ENCODE results near the gene PIBF1. TPM values are rescaled to one million over a fixed set of nuclear protein-coding genes. Genes with fewer than 3 reads are reported as not detected.
"Not testable (repeated sequence)": the region's sequence is repeated elsewhere in the genome, so short reads cannot be mapped to it uniquely, and the experiment has no call there.

The PIBF1 gene
- total RNA-seq, 1 donor from 2014 or later = 28.3 TPM

- no peak for ATAC-seq
- Histone ChIP-seq H3K27me3 (ENCODE audit: low read depth) (no peaks in the 10 kb centered on the region), H3K36me3 (peaks cover 95% of the 10 kb centered on the region), H3K27ac (no peak overlapping the region), H3K9me3 (no peaks in the 10 kb centered on the region), H3K4me3 (no peak overlapping the region), H3K4me1 (peaks cover 4% of the 10 kb centered on the region)
- intact Hi-C loops (cut with DNase I) = no loop called here
- no peak for TF ChIP-seq CTCF (IDR thresholded peaks at IDR 0.05)
- DNase-seq = no peak
These were observed 7.9 kb upstream of the PIBF1 start for GRCh38 chr13:72774019-72774418.

- H3K9me3 ChIP-seq = no peaks in the 10 kb centered on the region
- TF ChIP-seq CTCF (IDR thresholded peaks at IDR 0.05) = no peak
- no peak for ATAC-seq
- peaks cover 31% of the 10 kb centered on the region for H3K4me1 ChIP-seq
- peak overlapping the region; percentile 91 for H3K27ac ChIP-seq
- H3K27me3 ChIP-seq (ENCODE audit: low read depth) = no peaks in the 10 kb centered on the region
- DNase-seq = no peak
- peak overlapping the region; percentile 94 for H3K4me3 ChIP-seq
- intact Hi-C loops (cut with DNase I) = no loop called here
- peaks cover 18% of the 10 kb centered on the region for H3K36me3 ChIP-seq
These were observed 784 bp downstream of the PIBF1 start for GRCh38 chr13:72782717-72783116.

- ATAC-seq; H3K4me3 ChIP-seq; H3K9me3 ChIP-seq; H3K27ac ChIP-seq; H3K36me3 ChIP-seq; intact Hi-C loops (cut with DNase I); DNase-seq; H3K27me3 ChIP-seq (ENCODE audit: low read depth): not testable (repeated sequence)
- peaks cover 28% of the 10 kb centered on the region for H3K4me1 ChIP-seq
These were observed 2.7 kb downstream of the PIBF1 start for GRCh38 chr13:72784679-72785078.

GRCh38 chr13:72788831-72789230, 6.9 kb downstream of the PIBF1 start:
- Histone ChIP-seq H3K4me3 (no peak overlapping the region), H3K27me3 (ENCODE audit: low read depth) (no peaks in the 10 kb centered on the region), H3K27ac (peak overlapping the region; percentile 37), H3K36me3 (peaks cover 29% of the 10 kb centered on the region), H3K4me1 (peaks cover 14% of the 10 kb centered on the region), H3K9me3 (no peaks in the 10 kb centered on the region)
- no peak for TF ChIP-seq CTCF (IDR thresholded peaks at IDR 0.05)
- peak; percentile 66 to 88 for ATAC-seq
- DNase-seq = no peak
- intact Hi-C loops (cut with DNase I) = no loop called here

GRCh38 chr13:72792640-72793039, 10.7 kb downstream of the PIBF1 start:
- DNase-seq = no peak
- H3K4me3 ChIP-seq = no peak overlapping the region
- peaks cover 53% of the 10 kb centered on the region for H3K36me3 ChIP-seq
- no peak overlapping the region for H3K27ac ChIP-seq
- no peak for TF ChIP-seq CTCF (IDR thresholded peaks at IDR 0.05)
- no peaks in the 10 kb centered on the region for H3K9me3 ChIP-seq
- H3K27me3 ChIP-seq (ENCODE audit: low read depth) = no peaks in the 10 kb centered on the region
- intact Hi-C loops (cut with DNase I) = no loop called here
- no peak for ATAC-seq
- H3K4me1 ChIP-seq = peaks cover 14% of the 10 kb centered on the region

GRCh38 chr13:72798817-72799216, 16.9 kb downstream of the PIBF1 start:
- Histone ChIP-seq H3K27ac (no peak overlapping the region), H3K27me3 (ENCODE audit: low read depth) (no peaks in the 10 kb centered on the region), H3K4me1 (no peaks in the 10 kb centered on the region), H3K4me3 (no peak overlapping the region), H3K36me3 (peaks cover 69% of the 10 kb centered on the region), H3K9me3 (no peaks in the 10 kb centered on the region)
- no peak for TF ChIP-seq CTCF (IDR thresholded peaks at IDR 0.05)
- no peak for ATAC-seq
- intact Hi-C loops (cut with DNase I) = no loop called here
- no peak for DNase-seq
